ENCODE data around the gene OCLN.

GRCh38 chr5:69493396-69494133, 975 bp downstream of the OCLN start:
- TF ChIP-seq GATA2 (IDR thresholded peaks at IDR 0.05; ENCODE audit: low read depth, low read length) (no peak), GATA3 (IDR thresholded peaks at IDR 0.05; ENCODE audit: low read depth, low read length) (no peak)

All from SH-SY5Y (cell line).